Stimulated activated CD8-positive, alpha-beta memory T cell treated with anti-CD3 and anti-CD28 coated beads, Interleukin-7, amount 100 ng/mL, for 24 hours (primary cell): ENCODE results near the gene S100PBP.

Source experiments
- DNase-seq: peaks from one replicate; pipeline ENCODE4 v3.0.0-alpha.2; 2020; ENCODE audit warnings: low read depth

Gene S100PBP

GRCh38 chr1:32828341-32828740 lies 10.9 kb downstream of the S100PBP start:
- DNase-seq = no peak

GRCh38 chr1:32830092-32830852 lies 12.8 kb downstream of the S100PBP start:
- no peak for DNase-seq

GRCh38 chr1:32831878-32832277 lies 14.4 kb downstream of the S100PBP start:
- no peak for DNase-seq

- DNase-seq = no peak
Measured at GRCh38 chr1:32848354-32849063, 31.1 kb downstream of the S100PBP start.

- DNase-seq = no peak
Measured at GRCh38 chr1:32855861-32856617, 38.6 kb downstream of the S100PBP start.

- no peak for DNase-seq
Measured at GRCh38 chr1:32858136-32858535, 40.7 kb downstream of the S100PBP start.

GRCh38 chr1:32858791-32859190 lies 41.3 kb downstream of the S100PBP start:
- no peak for DNase-seq

GRCh38 chr1:32859915-32860314 lies 42.5 kb downstream of the S100PBP start:
- DNase-seq = no peak

- no peak for DNase-seq
Measured at GRCh38 chr1:32860566-32860965, 43.1 kb downstream of the S100PBP start.

- no peak for DNase-seq
Measured at GRCh38 chr1:32861904-32862695, 44.6 kb downstream of the S100PBP start.

GRCh38 chr1:32863218-32863880 lies 45.9 kb downstream of the S100PBP start:
- DNase-seq = no peak

- DNase-seq = no peak
Measured at GRCh38 chr1:32863881-32864245, 46.4 kb downstream of the S100PBP start.

- DNase-seq = no peak
Measured at GRCh38 chr1:32864375-32865019, 47.0 kb downstream of the S100PBP start.

- no peak for DNase-seq
Measured at GRCh38 chr1:32865639-32866405, 48.4 kb downstream of the S100PBP start.

GRCh38 chr1:32867151-32867550 lies 49.7 kb downstream of the S100PBP start:
- no peak for DNase-seq

- no peak for DNase-seq
Measured at GRCh38 chr1:32867671-32868070, 50.2 kb downstream of the S100PBP start.

- no peak for DNase-seq
Measured at GRCh38 chr1:32868085-32868484, 50.6 kb downstream of the S100PBP start.

GRCh38 chr1:32868806-32869455 lies 51.5 kb downstream of the S100PBP start:
- no peak for DNase-seq

- DNase-seq = no peak
Measured at GRCh38 chr1:32869923-32870614, 52.6 kb downstream of the S100PBP start.
